Measurements from ENCODE around the gene AIRE.

GRCh38 chr21:44299085-44299457 lies 13.4 kb downstream of the AIRE start:
- TF ChIP-seq CTCF (IDR thresholded peaks at IDR 0.05; ENCODE audit: insufficient read depth, low read length, poor library complexity, severe bottlenecking) (no peak), EZH2phosphoT487 (conservative IDR thresholded peaks at IDR 0.05; ENCODE audit: low read length) (no peak)

All from SU-DHL-6 (cell line).